Vagina (tissue), 2 donors: ENCODE results near the gene PIK3R6. TPM values are rescaled to one million over a fixed set of nuclear protein-coding genes. Genes with fewer than 3 reads are reported as not detected.
A peak's percentile ranks its signal among the peaks of the same experiment; 100 is the strongest.

Source experiments
- DNase-seq, 2 donors: peaks; one replicate each; pipeline ENCODE4 v3.0.0-alpha.2; 2017; ENCODE audit errors: extremely low spot score in 2 of 2
- H3K27ac ChIP-seq: fragments of 200-600 bp; sonication (generic); one replicate; pipeline ENCODE4 v1.5.1; 2019
- H3K27me3 ChIP-seq: fragments of 200-600 bp; sonication (generic); one replicate; pipeline ENCODE4 v1.5.1; 2019
- H3K36me3 ChIP-seq, 2 donors: fragments of 200-600 bp; sonication (generic); one replicate each; pipeline ENCODE4 v1.5.1; 2017 to 2019
- H3K4me1 ChIP-seq: fragments of 200-600 bp; sonication (generic); one replicate; pipeline ENCODE4 v1.5.1; 2019
- H3K4me3 ChIP-seq, 2 donors: fragments of 200-600 bp; sonication (generic); 1 replicate in 1 of 2; 2 replicates in 1 of 2; pipeline ENCODE4 v1.5.1; 2016 to 2019
- H3K9me3 ChIP-seq: fragments of 200-600 bp; sonication (generic); one replicate; pipeline ENCODE4 v1.5.1; 2019
- POLR2A ChIP-seq, 2 donors: fragments of 450-650 bp; IDR thresholded peaks; one replicate each; pipeline ENCODE4 v1.6.1; 2017; ENCODE audit warnings: antibody characterized with exemption in 2 of 2, mild to moderate bottlenecking in 2 of 2, moderate library complexity in 2 of 2
- POLR2AphosphoS5 ChIP-seq, 2 donors: sonication (generic); formaldehyde crosslinking; IDR thresholded peaks; one replicate each; pipeline ENCODE4 v1.9.0; 2017; ENCODE audit warnings: antibody characterized with exemption in 2 of 2, mild to moderate bottlenecking in 2 of 2, low read depth in 1 of 2; ENCODE audit not compliant: insufficient read depth in 1 of 2
- intact Hi-C: fragments of 100-400 bp; cut with DNase I; formaldehyde crosslinking; loops from one replicate; pipeline ENCODE4 v1.15.1; 2023
- total RNA-seq: library from RNA; depleted of rRNA; stranded (reverse); fragments of >200 nt; gene quantifications from one replicate; pipeline ENCODE4 v1.2.3, GENCODE V29; 2016
- TF ChIP-seq, protein P1 (sequence below), 3 experiments: fragments of 450-650 bp in 2 of 3; fragments of 200-600 bp in 1 of 3; sonication (generic) in 1 of 3; IDR thresholded peaks; one replicate each; pipeline ENCODE4 v1.5.1; 2017 to 2019; ENCODE audit warnings: antibody characterized with exemption in 3 of 3, mild to moderate bottlenecking in 2 of 3, moderate library complexity in 2 of 3

Gene PIK3R6
- total RNA-seq, 1 donor from 2014 or later, result 3.2 TPM

DNA sequence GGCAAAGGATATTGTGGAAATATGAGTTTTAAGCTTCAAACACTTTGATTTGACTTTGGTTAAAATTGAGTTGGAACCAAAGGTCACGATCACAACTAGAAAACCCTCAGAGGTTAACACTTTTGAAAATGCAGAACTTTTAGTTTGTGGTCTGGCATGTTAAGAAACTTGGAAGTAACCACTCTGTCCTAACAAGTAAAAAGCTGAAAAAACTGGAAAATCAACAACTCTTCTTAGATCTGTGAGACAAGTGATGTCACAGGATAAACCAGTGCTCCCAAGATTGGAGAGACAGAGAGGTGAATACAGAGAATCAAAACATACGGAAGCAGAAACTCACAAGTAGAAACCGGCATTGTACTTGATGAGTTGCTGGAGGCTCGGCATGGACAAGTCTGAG is 85.7 kb downstream of the PIK3R6 start:
- Histone ChIP-seq H3K27ac (no peak overlapping the region), H3K36me3 (no peaks in the 10 kb centered on the region), H3K9me3 (no peaks in the 10 kb centered on the region), H3K4me1 (no peaks in the 10 kb centered on the region), H3K4me3 (no peak overlapping the region), H3K27me3 (no peaks in the 10 kb centered on the region)
- intact Hi-C loops, result no loop called here
- TF ChIP-seq, protein P1, sequence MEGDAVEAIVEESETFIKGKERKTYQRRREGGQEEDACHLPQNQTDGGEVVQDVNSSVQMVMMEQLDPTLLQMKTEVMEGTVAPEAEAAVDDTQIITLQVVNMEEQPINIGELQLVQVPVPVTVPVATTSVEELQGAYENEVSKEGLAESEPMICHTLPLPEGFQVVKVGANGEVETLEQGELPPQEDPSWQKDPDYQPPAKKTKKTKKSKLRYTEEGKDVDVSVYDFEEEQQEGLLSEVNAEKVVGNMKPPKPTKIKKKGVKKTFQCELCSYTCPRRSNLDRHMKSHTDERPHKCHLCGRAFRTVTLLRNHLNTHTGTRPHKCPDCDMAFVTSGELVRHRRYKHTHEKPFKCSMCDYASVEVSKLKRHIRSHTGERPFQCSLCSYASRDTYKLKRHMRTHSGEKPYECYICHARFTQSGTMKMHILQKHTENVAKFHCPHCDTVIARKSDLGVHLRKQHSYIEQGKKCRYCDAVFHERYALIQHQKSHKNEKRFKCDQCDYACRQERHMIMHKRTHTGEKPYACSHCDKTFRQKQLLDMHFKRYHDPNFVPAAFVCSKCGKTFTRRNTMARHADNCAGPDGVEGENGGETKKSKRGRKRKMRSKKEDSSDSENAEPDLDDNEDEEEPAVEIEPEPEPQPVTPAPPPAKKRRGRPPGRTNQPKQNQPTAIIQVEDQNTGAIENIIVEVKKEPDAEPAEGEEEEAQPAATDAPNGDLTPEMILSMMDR (IDR thresholded peaks at IDR 0.05), result no peak
- TF ChIP-seq POLR2AphosphoS5 (IDR thresholded peaks at IDR 0.05; ENCODE audit: insufficient read depth in 1 of 2, low read depth in 1 of 2) (no peak), POLR2A (IDR thresholded peaks at IDR 0.05) (no peak)
- no peak for DNase-seq

DNA sequence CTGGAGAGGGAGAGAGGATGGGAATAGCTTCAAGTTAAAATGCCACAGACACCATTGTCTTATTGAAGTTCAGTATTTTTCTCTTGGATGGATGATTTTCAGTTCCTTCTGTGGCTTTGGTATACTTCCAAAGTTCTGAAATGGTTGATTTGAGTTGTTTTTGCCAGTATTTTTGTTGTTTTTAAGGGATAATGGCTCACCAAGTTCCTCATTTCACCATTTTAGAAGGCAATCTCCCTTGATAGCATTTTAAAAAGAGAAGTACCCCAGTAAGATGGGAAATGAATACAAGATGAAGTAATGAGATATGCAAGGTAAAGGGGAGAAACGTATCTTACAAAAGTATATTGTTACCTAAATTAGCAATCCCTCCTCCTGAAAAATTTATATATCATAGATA is 90.6 kb downstream of the PIK3R6 start:
- no peaks in the 10 kb centered on the region for H3K4me1 ChIP-seq
- TF ChIP-seq POLR2AphosphoS5 (IDR thresholded peaks at IDR 0.05; ENCODE audit: insufficient read depth in 1 of 2, low read depth in 1 of 2) (no peak), POLR2A (IDR thresholded peaks at IDR 0.05) (no peak)
- TF ChIP-seq, protein P1 (IDR thresholded peaks at IDR 0.05), result no peak
- H3K27me3 ChIP-seq, result no peaks in the 10 kb centered on the region
- intact Hi-C loops, result no loop called here
- DNase-seq, result no peak
- no peak overlapping the region for H3K27ac ChIP-seq
- H3K9me3 ChIP-seq, result no peaks in the 10 kb centered on the region
- no peaks in the 10 kb centered on the region for H3K36me3 ChIP-seq
- H3K4me3 ChIP-seq, result no peak overlapping the region

DNA sequence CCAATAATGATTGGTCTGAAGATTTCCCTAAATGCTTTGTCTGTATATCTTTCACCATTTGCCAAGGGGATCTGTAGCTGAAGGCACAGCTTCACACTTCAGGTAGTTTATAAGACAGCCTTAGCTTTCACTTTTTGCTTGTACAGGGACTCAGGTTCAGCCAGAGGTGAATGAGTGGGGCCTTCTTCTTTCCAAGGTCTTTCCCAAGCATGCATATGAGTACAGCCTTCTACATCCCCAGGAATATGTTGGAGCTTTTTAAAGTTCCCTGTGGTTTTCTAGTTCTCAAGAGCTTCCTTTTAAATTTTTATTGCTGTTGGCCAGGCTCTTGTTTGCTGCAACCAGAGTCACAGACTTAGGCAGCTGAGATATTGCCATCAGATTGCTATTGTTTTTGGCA is 91.2 kb downstream of the PIK3R6 start:
- Histone ChIP-seq H3K9me3 (no peaks in the 10 kb centered on the region), H3K27me3 (no peaks in the 10 kb centered on the region), H3K36me3 (no peaks in the 10 kb centered on the region), H3K4me1 (no peaks in the 10 kb centered on the region), H3K27ac (no peak overlapping the region), H3K4me3 (no peak overlapping the region)
- peak in 1 of 2 donors; percentile 3 for DNase-seq
- intact Hi-C loops, result no loop called here
- TF ChIP-seq POLR2AphosphoS5 (IDR thresholded peaks at IDR 0.05; ENCODE audit: insufficient read depth in 1 of 2, low read depth in 1 of 2), result no peak
- TF ChIP-seq POLR2A (IDR thresholded peaks at IDR 0.05), result no peak
- TF ChIP-seq, protein P1 (IDR thresholded peaks at IDR 0.05), result no peak

DNA sequence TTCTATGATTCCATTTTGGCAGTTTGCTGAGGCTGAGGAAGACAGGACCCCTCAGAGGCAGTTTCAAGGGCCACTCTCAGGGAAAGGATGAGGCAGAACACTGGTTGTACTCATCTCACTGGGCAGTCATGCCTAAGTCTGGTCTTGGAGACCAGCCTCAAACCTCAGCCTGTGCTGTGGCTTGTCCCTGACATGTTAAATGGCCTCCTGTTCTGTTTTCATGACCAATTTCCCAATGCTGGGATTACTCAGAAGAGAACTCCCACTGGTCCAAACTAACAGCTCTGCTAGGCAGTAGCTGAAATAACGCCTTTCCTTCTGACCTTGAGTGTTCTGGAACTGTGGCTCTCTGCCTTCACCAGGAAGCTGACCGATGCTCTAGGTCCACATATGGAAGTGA is 100.7 kb downstream of the PIK3R6 start:
- Histone ChIP-seq H3K4me3 (no peak overlapping the region), H3K27ac (no peak overlapping the region), H3K4me1 (no peaks in the 10 kb centered on the region), H3K9me3 (no peaks in the 10 kb centered on the region), H3K36me3 (no peaks in the 10 kb centered on the region), H3K27me3 (no peaks in the 10 kb centered on the region)
- peak in 1 of 2 donors; percentile 42 for DNase-seq
- intact Hi-C loops, result no loop called here
- no peak for TF ChIP-seq POLR2AphosphoS5 (IDR thresholded peaks at IDR 0.05; ENCODE audit: insufficient read depth in 1 of 2, low read depth in 1 of 2)

DNA sequence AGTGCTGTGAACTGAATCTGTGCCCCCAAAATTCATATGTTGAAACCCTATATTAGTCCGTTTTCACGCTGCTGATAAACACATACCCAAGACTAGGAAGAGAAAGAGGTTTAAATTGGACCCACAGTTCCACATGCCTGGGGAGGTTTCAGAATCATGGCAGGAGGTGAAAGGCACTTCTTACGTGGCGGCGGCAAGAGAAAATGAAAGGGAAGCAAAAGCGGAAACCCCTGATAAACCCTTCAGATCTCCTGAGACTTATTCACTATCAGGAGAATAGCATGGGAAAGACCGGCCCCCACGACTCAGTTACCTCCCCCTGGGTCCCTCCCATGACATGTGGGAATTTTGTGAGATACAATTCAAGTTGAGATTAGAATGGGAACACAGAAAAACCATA is 105.5 kb downstream of the PIK3R6 start:
- no peak overlapping the region for H3K4me3 ChIP-seq
- TF ChIP-seq, protein P1 (IDR thresholded peaks at IDR 0.05), result no peak
- TF ChIP-seq POLR2A (IDR thresholded peaks at IDR 0.05) (no peak), POLR2AphosphoS5 (IDR thresholded peaks at IDR 0.05; ENCODE audit: insufficient read depth in 1 of 2, low read depth in 1 of 2) (no peak)
- no peaks in the 10 kb centered on the region for H3K9me3 ChIP-seq
- intact Hi-C loops, result no loop called here
- H3K36me3 ChIP-seq, result no peaks in the 10 kb centered on the region
- H3K4me1 ChIP-seq, result no peaks in the 10 kb centered on the region
- H3K27me3 ChIP-seq, result no peaks in the 10 kb centered on the region
- no peak overlapping the region for H3K27ac ChIP-seq
- no peak for DNase-seq
